ENCODE data around the gene TXNDC17. TPM values are rescaled to one million over a fixed set of nuclear protein-coding genes. Genes with fewer than 3 reads are reported as not detected.
"Not testable (repeated sequence)": the region's sequence is repeated elsewhere in the genome, so short reads cannot be mapped to it uniquely, and the experiment has no call there.

The TXNDC17 gene
- total and polyA plus RNA-seq, 9 of the 15 experiments (the other 6 are each of a cell fraction or from before 2014, with no cell fraction given) = 108 to 759 (median 179) TPM

- peaks cover 0 to 21% of the 10 kb centered on the region in 2 experiments; a peak in 2 of 5 replicates for H3K27me3 ChIP-seq (ENCODE audit: control insufficient read depth in 2 of 2, insufficient read depth in 2 of 2, low read length in 2 of 2)
- H3K4me1 ChIP-seq (replicated peaks in 1 of 2; ENCODE audit: control insufficient read depth in 2 of 2, insufficient read depth in 2 of 2, low read length in 2 of 2); H3K9me3 ChIP-seq (replicated peaks; ENCODE audit: control insufficient read depth, insufficient read depth, low read depth, low read length); H3K4me3 ChIP-seq; H3K9me1 ChIP-seq (ENCODE audit: control insufficient read depth, insufficient read depth, low read length); CTCF ChIA-PET (ENCODE audit: low intra/inter-chr PET ratio); intact Hi-C loops (cut with micrococcal nuclease); H3K9ac ChIP-seq (ENCODE audit: insufficient read depth in 1 of 2, low read depth in 2 of 2, low read length in 2 of 2); H3K4me2 ChIP-seq (ENCODE audit: insufficient read depth, low read length); ATAC-seq; in situ Hi-C loops (cut with MboI); H2AFZ ChIP-seq (ENCODE audit: low read depth, low read length); H4K20me1 ChIP-seq (replicated peaks; ENCODE audit: control insufficient read depth, insufficient read depth, low read length); H3K27ac ChIP-seq (ENCODE audit: extremely low read depth, low read depth, low read length); H3K79me2 ChIP-seq (ENCODE audit: control insufficient read depth, insufficient read depth, low read length); POLR2A ChIA-PET; H3K36me3 ChIP-seq (ENCODE audit: control insufficient read depth, insufficient read depth, low read length); BruUV-seq (replicated peaks); DNase-seq (ENCODE audit: extremely low read depth in 1 of 4, low spot score in 3 of 4); FAIRE-seq: not testable (repeated sequence)
- 40% methylated on average over 1 of the region's 55 CpGs for WGBS (ENCODE audit: insufficient coverage, low coverage, missing lambda C conversion rate)
Observed at GRCh38 chr17:6656797-6657632, 16.2 kb downstream of the TXNDC17 start.

GRCh38 chr17:6657633-6658287 lies 16.9 kb downstream of the TXNDC17 start:
- Histone ChIP-seq H2AFZ (ENCODE audit: low read depth, low read length) (no peak overlapping the region), H3K9me3 (replicated peaks; ENCODE audit: control insufficient read depth, insufficient read depth, low read depth, low read length) (no peaks in the 10 kb centered on the region), H3K9ac (ENCODE audit: insufficient read depth in 1 of 2, low read depth in 2 of 2, low read length in 2 of 2) (no peak overlapping the region), H3K4me1 (replicated peaks in 1 of 2; ENCODE audit: control insufficient read depth in 2 of 2, insufficient read depth in 2 of 2, low read length in 2 of 2) (peaks cover 0 to 5% of the 10 kb centered on the region in 2 experiments; a peak in 2 of 5 replicates), H3K4me2 (ENCODE audit: insufficient read depth, low read length) (no peak overlapping the region), H3K79me2 (ENCODE audit: control insufficient read depth, insufficient read depth, low read length) (no peaks in the 10 kb centered on the region), H3K27ac (ENCODE audit: extremely low read depth, low read depth, low read length) (no peak overlapping the region), H3K9me1 (ENCODE audit: control insufficient read depth, insufficient read depth, low read length) (no peaks in the 10 kb centered on the region), H3K27me3 (ENCODE audit: control insufficient read depth in 2 of 2, insufficient read depth in 2 of 2, low read length in 2 of 2) (peaks cover 0 to 21% of the 10 kb centered on the region in 2 experiments; a peak in 3 of 5 replicates), H3K36me3 (ENCODE audit: control insufficient read depth, insufficient read depth, low read length) (no peaks in the 10 kb centered on the region), H4K20me1 (replicated peaks; ENCODE audit: control insufficient read depth, insufficient read depth, low read length) (no peaks in the 10 kb centered on the region), H3K4me3 (no peak overlapping the region)
- 2% methylated on average over 13 of the region's 18 CpGs for WGBS (ENCODE audit: insufficient coverage, low coverage, missing lambda C conversion rate)
- ChIA-PET CTCF (ENCODE audit: low intra/inter-chr PET ratio) (no interaction called here), POLR2A (no interaction called here)
- TF ChIP-seq ZBTB2 (IDR thresholded peaks at IDR 0.05) = no peak
- TF ChIP-seq ZNF253 (CRISPR knock-in tag; conservative IDR thresholded peaks at IDR 0.05) = no peak
- TF ChIP-seq ZNF778 (CRISPR knock-in tag; IDR thresholded peaks at IDR 0.05) = no peak
- no peak for TF ChIP-seq CTBP1 (IDR thresholded peaks at IDR 0.05; ENCODE audit: borderline replicate concordance)
- no peak for TF ChIP-seq LEF1 (IDR thresholded peaks at IDR 0.05)
- no peak for TF ChIP-seq ZBTB49 (CRISPR knock-in tag; IDR thresholded peaks at IDR 0.05; ENCODE audit: borderline replicate concordance)
- TF ChIP-seq CEBPG (CRISPR knock-in tag; IDR thresholded peaks at IDR 0.05) = no peak
- TF ChIP-seq CEBPG (tag; conservative IDR thresholded peaks at IDR 0.05 in 1 of 2, IDR thresholded peaks at IDR 0.05 in 1 of 2) = no peak
- TF ChIP-seq FOXK2 (conservative IDR thresholded peaks at IDR 0.05 in 1 of 2, IDR thresholded peaks at IDR 0.05 in 1 of 2; ENCODE audit: low read depth in 2 of 2) = no peak
- no peak for TF ChIP-seq ZBTB8A (IDR thresholded peaks at IDR 0.05; ENCODE audit: partially characterized antibody)
- in situ Hi-C loops (cut with MboI) (no loop called here), intact Hi-C loops (cut with micrococcal nuclease) (no loop called here)
- ATAC-seq = no peak
- no peak for DNase-seq (ENCODE audit: extremely low read depth in 1 of 4, low spot score in 3 of 4)
- no peak for FAIRE-seq
- no TSS peak for BruUV-seq (replicated peaks)

Measured in K562 (cell line).